Transverse colon (tissue), 3 donors: ENCODE data around the gene C19orf38.

Source experiments
- EP300 ChIP-seq: sonication (generic); formaldehyde crosslinking; IDR thresholded peaks from one replicate; pipeline ENCODE4 v1.6.1; 2017; ENCODE audit warnings: antibody characterized with exemption, low read depth
- POLR2A ChIP-seq: fragments of 450-650 bp; IDR thresholded peaks from one replicate; pipeline ENCODE4 v1.6.1; 2016; ENCODE audit warnings: antibody characterized with exemption, mild to moderate bottlenecking, moderate library complexity
- TF ChIP-seq, protein P1 (sequence below), 5 experiments: fragments of 200-600 bp in 3 of 5; fragments of 450-650 bp in 2 of 5; sonication (generic) in 3 of 5; IDR thresholded peaks; 1 replicate in 2 of 5; 2 replicates in 3 of 5; pipeline ENCODE4 v1.5.1; 2016 to 2017; ENCODE audit warnings: antibody characterized with exemption in 5 of 5, inconsistent platforms in 3 of 5, mild to moderate bottlenecking in 2 of 5, moderate library complexity in 1 of 5

GRCh38 chr19:10839114-10840050 lies 8.8 kb upstream of the C19orf38 start:
- TF ChIP-seq POLR2A (no peak), EP300 (no peak)
- TF ChIP-seq, protein P1, sequence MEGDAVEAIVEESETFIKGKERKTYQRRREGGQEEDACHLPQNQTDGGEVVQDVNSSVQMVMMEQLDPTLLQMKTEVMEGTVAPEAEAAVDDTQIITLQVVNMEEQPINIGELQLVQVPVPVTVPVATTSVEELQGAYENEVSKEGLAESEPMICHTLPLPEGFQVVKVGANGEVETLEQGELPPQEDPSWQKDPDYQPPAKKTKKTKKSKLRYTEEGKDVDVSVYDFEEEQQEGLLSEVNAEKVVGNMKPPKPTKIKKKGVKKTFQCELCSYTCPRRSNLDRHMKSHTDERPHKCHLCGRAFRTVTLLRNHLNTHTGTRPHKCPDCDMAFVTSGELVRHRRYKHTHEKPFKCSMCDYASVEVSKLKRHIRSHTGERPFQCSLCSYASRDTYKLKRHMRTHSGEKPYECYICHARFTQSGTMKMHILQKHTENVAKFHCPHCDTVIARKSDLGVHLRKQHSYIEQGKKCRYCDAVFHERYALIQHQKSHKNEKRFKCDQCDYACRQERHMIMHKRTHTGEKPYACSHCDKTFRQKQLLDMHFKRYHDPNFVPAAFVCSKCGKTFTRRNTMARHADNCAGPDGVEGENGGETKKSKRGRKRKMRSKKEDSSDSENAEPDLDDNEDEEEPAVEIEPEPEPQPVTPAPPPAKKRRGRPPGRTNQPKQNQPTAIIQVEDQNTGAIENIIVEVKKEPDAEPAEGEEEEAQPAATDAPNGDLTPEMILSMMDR (IDR thresholded peaks at IDR 0.05) = no peak
